K562 (cell line): ENCODE results near the gene TRIAP1. TPM values are rescaled to one million over a fixed set of nuclear protein-coding genes. Genes with fewer than 3 reads are reported as not detected.
A peak's percentile ranks its signal among the peaks of the same experiment; 100 is the strongest.

Experiments
- BRF1 ChIP-seq: IDR thresholded peaks from 3 replicates; pipeline ENCODE4 v1.6.1; 2011; ENCODE audit warnings: borderline replicate concordance, mild to moderate bottlenecking; ENCODE audit not compliant: insufficient read length; ENCODE audit errors: extremely low read depth
- CBX3 ChIP-seq, 2 experiments: IDR thresholded peaks; 1 replicate in 1 of 2; 2 replicates in 1 of 2; pipeline ENCODE4 v1.6.1; 2012; ENCODE audit warnings: inconsistent platforms in 2 of 2, low read length in 2 of 2, borderline replicate concordance in 1 of 2, control low read depth in 1 of 2
- CHD4 ChIP-seq: fragments of 200-600 bp; sonication (generic); IDR thresholded peaks from 3 replicates; pipeline ENCODE4 v1.6.1; 2012; ENCODE audit warnings: low read depth, mild to moderate bottlenecking, mixed read lengths, low read length, inconsistent platforms; ENCODE audit not compliant: insufficient read depth, insufficient replicate concordance, poor library complexity, severe bottlenecking
- CREB1 ChIP-seq, 2 experiments: sonication (generic) in 1 of 2; formaldehyde crosslinking in 1 of 2; IDR thresholded peaks; 2 replicates each; pipeline versions ENCODE4 v1.6.1 to v1.8.0; 2012 to 2022; ENCODE audit warnings: inconsistent platforms in 1 of 2, mild to moderate bottlenecking in 1 of 2, missing genetic modification reagents in 1 of 2, moderate library complexity in 1 of 2
- HNRNPK ChIP-seq: fragments of 200-400 bp; formaldehyde crosslinking; IDR thresholded peaks from one replicate; pipeline ENCODE4 v1.6.1; 2018; ENCODE audit warnings: mild to moderate bottlenecking, low read depth, low read length; ENCODE audit not compliant: poor library complexity, severe bottlenecking
- MCM3 ChIP-seq: fragments of 450-650 bp; IDR thresholded peaks from 2 replicates; pipeline ENCODE4 v1.6.1; 2016
- MEF2A ChIP-seq: IDR thresholded peaks from 2 replicates; pipeline ENCODE4 v1.6.1; 2011; ENCODE audit warnings: low read depth, mild to moderate bottlenecking, low read length, moderate library complexity; ENCODE audit not compliant: control insufficient read depth
- SRF ChIP-seq, 2 experiments: fragments of 250-450, 450-650 bp in 1 of 2; sonication (Bioruptor Pico) in 1 of 2; sonication (generic) in 1 of 2; formaldehyde crosslinking; IDR thresholded peaks; 2 replicates each; pipeline versions ENCODE4 v1.5.0 to v1.5.1; 2020 to 2022; ENCODE audit warnings: mild to moderate bottlenecking in 1 of 2, missing genetic modification reagents in 1 of 2
- ZNF3 ChIP-seq: fragments of 250-450 bp; sonication (Bioruptor Pico); IDR thresholded peaks from 2 replicates; pipeline ENCODE4 v1.5.0; 2021; ENCODE audit warnings: mild to moderate bottlenecking, moderate library complexity
- ZZZ3 ChIP-seq: fragments of 450-650 bp; IDR thresholded peaks from 2 replicates; pipeline ENCODE4 v1.6.1; 2016; ENCODE audit warnings: antibody characterized with exemption, mild to moderate bottlenecking, moderate library complexity
- polyA plus RNA-seq, 8 experiments: library from polyadenylated mRNA; depleted of rRNA in 4 of 8; stranded (reverse) in 5 of 8; unstranded in 3 of 8; fragments of >200 nt; fragmentation: Nextera tagmentation in 2 of 8; fragmentation: Illumina TruSeq in 1 of 8; extraction: Ambion mirVana in 2 of 8; extraction: Trizol in 1 of 8; gene quantifications; 2 replicates each; pipeline versions ENCODE4 v1.2.1 to v1.2.3, GENCODE V29; 2011 to 2014; ENCODE audit warnings: inconsistent platforms in 1 of 8, missing spikeins in 1 of 8
- total RNA-seq, 7 experiments: library from RNA; depleted of rRNA in 6 of 7; stranded (reverse); fragments of >200 nt in 6 of 7; fragmentation: Illumina TruSeq in 2 of 7; extraction: Trizol in 2 of 7; gene quantifications; 2 replicates each; pipeline versions ENCODE4 v1.2.1 to v1.2.3, GENCODE V29; 2011 to 2021; ENCODE audit warnings: low replicate concordance in 1 of 7
- TF ChIP-seq, protein P1 (sequence below): fragments of 200-600 bp; sonication (generic); IDR thresholded peaks from one replicate; pipeline ENCODE4 v1.6.1; 2012; ENCODE audit warnings: mild to moderate bottlenecking, low read depth, low read length, inconsistent platforms
- TF ChIP-seq, protein P2 (sequence below): sonication (generic); formaldehyde crosslinking; IDR thresholded peaks from 2 replicates; pipeline ENCODE4 v1.8.0; 2022; ENCODE audit warnings: missing genetic modification reagents, mild to moderate bottlenecking, borderline replicate concordance

Gene TRIAP1
- total and polyA plus RNA-seq, 9 of the 15 experiments (the other 6 are each of a cell fraction or from before 2014, with no cell fraction given) = 37.3 to 354 (median 65.4) TPM

DNA sequence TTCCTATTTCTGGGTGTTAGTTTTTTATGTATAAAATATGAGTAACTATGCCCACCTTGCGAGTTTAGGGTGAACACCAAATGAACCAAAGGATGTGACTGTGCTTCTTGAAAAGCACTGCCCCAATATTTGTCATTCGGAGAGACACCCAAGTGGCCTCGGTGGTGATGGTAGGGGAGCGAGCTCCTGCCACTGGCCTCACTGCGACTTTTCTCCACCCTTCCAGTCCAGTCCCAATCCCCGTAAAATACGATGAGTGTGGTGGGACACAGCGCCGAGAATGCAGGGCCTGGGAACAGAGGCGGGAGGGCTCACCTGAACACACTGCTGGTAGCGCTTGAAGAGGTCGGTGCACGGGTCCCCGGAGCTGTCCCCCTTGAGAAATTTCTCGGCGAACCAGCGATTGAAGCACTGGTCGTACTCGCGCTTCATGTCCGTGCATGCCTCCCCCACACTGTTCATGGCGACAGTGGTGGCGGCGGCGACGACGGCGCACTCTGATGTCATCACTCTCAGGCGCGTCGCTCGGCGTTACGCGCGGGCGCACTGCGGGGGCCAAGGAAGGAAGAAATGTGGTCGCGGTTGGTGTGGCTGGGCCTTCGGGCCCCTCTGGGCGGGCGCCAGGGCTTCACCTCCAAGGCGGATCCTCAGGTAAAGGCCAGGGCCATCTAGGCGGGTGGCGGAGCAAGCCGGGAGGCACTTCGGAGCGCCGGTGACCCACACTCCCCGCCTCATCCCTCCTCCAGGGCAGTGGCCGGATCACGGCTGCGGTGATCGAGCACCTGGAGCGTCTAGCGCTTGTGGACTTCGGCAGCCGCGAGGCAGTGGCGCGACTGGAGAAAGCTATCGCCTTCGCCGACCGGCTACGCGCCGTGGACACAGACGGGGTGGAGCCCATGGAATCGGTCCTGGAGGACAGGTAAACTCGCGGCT, at the start of gene TRIAP1, which contains the start of gene GATC (continued):
- TF ChIP-seq, protein P1, sequence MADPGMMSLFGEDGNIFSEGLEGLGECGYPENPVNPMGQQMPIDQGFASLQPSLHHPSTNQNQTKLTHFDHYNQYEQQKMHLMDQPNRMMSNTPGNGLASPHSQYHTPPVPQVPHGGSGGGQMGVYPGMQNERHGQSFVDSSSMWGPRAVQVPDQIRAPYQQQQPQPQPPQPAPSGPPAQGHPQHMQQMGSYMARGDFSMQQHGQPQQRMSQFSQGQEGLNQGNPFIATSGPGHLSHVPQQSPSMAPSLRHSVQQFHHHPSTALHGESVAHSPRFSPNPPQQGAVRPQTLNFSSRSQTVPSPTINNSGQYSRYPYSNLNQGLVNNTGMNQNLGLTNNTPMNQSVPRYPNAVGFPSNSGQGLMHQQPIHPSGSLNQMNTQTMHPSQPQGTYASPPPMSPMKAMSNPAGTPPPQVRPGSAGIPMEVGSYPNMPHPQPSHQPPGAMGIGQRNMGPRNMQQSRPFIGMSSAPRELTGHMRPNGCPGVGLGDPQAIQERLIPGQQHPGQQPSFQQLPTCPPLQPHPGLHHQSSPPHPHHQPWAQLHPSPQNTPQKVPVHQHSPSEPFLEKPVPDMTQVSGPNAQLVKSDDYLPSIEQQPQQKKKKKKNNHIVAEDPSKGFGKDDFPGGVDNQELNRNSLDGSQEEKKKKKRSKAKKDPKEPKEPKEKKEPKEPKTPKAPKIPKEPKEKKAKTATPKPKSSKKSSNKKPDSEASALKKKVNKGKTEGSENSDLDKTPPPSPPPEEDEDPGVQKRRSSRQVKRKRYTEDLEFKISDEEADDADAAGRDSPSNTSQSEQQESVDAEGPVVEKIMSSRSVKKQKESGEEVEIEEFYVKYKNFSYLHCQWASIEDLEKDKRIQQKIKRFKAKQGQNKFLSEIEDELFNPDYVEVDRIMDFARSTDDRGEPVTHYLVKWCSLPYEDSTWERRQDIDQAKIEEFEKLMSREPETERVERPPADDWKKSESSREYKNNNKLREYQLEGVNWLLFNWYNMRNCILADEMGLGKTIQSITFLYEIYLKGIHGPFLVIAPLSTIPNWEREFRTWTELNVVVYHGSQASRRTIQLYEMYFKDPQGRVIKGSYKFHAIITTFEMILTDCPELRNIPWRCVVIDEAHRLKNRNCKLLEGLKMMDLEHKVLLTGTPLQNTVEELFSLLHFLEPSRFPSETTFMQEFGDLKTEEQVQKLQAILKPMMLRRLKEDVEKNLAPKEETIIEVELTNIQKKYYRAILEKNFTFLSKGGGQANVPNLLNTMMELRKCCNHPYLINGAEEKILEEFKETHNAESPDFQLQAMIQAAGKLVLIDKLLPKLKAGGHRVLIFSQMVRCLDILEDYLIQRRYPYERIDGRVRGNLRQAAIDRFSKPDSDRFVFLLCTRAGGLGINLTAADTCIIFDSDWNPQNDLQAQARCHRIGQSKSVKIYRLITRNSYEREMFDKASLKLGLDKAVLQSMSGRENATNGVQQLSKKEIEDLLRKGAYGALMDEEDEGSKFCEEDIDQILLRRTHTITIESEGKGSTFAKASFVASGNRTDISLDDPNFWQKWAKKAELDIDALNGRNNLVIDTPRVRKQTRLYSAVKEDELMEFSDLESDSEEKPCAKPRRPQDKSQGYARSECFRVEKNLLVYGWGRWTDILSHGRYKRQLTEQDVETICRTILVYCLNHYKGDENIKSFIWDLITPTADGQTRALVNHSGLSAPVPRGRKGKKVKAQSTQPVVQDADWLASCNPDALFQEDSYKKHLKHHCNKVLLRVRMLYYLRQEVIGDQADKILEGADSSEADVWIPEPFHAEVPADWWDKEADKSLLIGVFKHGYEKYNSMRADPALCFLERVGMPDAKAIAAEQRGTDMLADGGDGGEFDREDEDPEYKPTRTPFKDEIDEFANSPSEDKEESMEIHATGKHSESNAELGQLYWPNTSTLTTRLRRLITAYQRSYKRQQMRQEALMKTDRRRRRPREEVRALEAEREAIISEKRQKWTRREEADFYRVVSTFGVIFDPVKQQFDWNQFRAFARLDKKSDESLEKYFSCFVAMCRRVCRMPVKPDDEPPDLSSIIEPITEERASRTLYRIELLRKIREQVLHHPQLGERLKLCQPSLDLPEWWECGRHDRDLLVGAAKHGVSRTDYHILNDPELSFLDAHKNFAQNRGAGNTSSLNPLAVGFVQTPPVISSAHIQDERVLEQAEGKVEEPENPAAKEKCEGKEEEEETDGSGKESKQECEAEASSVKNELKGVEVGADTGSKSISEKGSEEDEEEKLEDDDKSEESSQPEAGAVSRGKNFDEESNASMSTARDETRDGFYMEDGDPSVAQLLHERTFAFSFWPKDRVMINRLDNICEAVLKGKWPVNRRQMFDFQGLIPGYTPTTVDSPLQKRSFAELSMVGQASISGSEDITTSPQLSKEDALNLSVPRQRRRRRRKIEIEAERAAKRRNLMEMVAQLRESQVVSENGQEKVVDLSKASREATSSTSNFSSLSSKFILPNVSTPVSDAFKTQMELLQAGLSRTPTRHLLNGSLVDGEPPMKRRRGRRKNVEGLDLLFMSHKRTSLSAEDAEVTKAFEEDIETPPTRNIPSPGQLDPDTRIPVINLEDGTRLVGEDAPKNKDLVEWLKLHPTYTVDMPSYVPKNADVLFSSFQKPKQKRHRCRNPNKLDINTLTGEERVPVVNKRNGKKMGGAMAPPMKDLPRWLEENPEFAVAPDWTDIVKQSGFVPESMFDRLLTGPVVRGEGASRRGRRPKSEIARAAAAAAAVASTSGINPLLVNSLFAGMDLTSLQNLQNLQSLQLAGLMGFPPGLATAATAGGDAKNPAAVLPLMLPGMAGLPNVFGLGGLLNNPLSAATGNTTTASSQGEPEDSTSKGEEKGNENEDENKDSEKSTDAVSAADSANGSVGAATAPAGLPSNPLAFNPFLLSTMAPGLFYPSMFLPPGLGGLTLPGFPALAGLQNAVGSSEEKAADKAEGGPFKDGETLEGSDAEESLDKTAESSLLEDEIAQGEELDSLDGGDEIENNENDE = no peak
- TF ChIP-seq SRF (CRISPR knock-in tag; IDR thresholded peaks at IDR 0.05) (no peak; a peak in 1 of 4 replicates), CHD4 (no peak), MCM3 (no peak), CREB1 (IDR thresholded peaks at IDR 0.05) (peak; percentile 100), CREB1 (CRISPR knock-in tag; IDR thresholded peaks at IDR 0.05) (peak; percentile 100), BRF1 (no peak), MEF2A (no peak), HNRNPK (no peak), ZNF3 (no peak), ZZZ3 (no peak), CBX3 (IDR thresholded peaks at IDR 0.05; ENCODE audit: borderline replicate concordance in 1 of 2, low read length in 2 of 2) (peak in 1 of 2 experiments; percentile 12; a peak in 1 of 3 replicates)
- TF ChIP-seq, protein P2, sequence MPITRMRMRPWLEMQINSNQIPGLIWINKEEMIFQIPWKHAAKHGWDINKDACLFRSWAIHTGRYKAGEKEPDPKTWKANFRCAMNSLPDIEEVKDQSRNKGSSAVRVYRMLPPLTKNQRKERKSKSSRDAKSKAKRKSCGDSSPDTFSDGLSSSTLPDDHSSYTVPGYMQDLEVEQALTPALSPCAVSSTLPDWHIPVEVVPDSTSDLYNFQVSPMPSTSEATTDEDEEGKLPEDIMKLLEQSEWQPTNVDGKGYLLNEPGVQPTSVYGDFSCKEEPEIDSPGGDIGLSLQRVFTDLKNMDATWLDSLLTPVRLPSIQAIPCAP (CRISPR knock-in tag) = no peak
